Kidney (tissue), 14 donors: ENCODE measurements around the gene TTC27. TPM values are rescaled to one million over a fixed set of nuclear protein-coding genes. Genes with fewer than 3 reads are reported as not detected.

Experiments used
- DNase-seq, 5 donors: peaks; one replicate each; pipeline ENCODE4 v3.0.0-alpha.2; 2013 to 2020
- FAIRE-seq: peaks from 2 replicates; lab custom pipeline; 2012; peaks lifted over from hg19 to GRCh38; lab: Jason Lieb, UNC
- H3K27ac ChIP-seq, 2 donors: one replicate each; pipeline ENCODE4 v1.7.0; 2013; ENCODE audit warnings: low read depth in 2 of 2, low read length in 2 of 2, inconsistent platforms in 1 of 2
- H3K27me3 ChIP-seq: one replicate; pipeline ENCODE4 v1.7.1; 2013; ENCODE audit warnings: low read length, inconsistent platforms; ENCODE audit not compliant: control insufficient read depth, insufficient read depth
- H3K36me3 ChIP-seq, 3 donors: one replicate each; pipeline versions ENCODE4 v1.7.0 to v1.7.1; 2013; ENCODE audit warnings: low read length in 3 of 3, control low read depth in 1 of 3, inconsistent platforms in 1 of 3; ENCODE audit not compliant: insufficient read depth in 3 of 3, control insufficient read depth in 2 of 3
- H3K4me1 ChIP-seq, 3 donors: one replicate each; pipeline versions ENCODE4 v1.7.0 to v1.7.1; 2013; ENCODE audit warnings: low read length in 3 of 3, inconsistent platforms in 1 of 3, low read depth in 1 of 3; ENCODE audit not compliant: control insufficient read depth in 2 of 3, insufficient read depth in 2 of 3
- H3K4me3 ChIP-seq, 3 donors: one replicate each; pipeline versions ENCODE4 v1.7.0 to v1.8.1; 2013; ENCODE audit warnings: low read length in 3 of 3, control low read depth in 1 of 3, inconsistent platforms in 1 of 3
- H3K9ac ChIP-seq, 3 donors: one replicate each; pipeline versions ENCODE4 v1.7.0 to v1.7.1; 2013; ENCODE audit warnings: low read length in 3 of 3, control low read depth in 1 of 3, inconsistent platforms in 1 of 3
- H3K9me3 ChIP-seq, 3 donors: one replicate each; pipeline versions ENCODE4 v1.7.0 to v1.7.1; 2013; ENCODE audit warnings: low read length in 3 of 3, control low read depth in 1 of 3, inconsistent platforms in 1 of 3; ENCODE audit not compliant: control insufficient read depth in 2 of 3, insufficient read depth in 1 of 3
- intact Hi-C: fragments of 100-400 bp; cut with DNase I; formaldehyde crosslinking; loops from one replicate; pipeline ENCODE4 v1.11.1; 2022
- polyA plus RNA-seq: library from polyadenylated mRNA; stranded (reverse); fragments of 350-450 nt; fragmentation: Illumina TruSeq; extraction: RNeasy Lipid Tissue Mini Kit (QIAGEN cat#74804); gene quantifications from one replicate; pipeline ENCODE4 v1.2.3, GENCODE V29; 2014; ENCODE audit warnings: low read depth, low replicate concordance; ENCODE audit not compliant: insufficient read depth
- total RNA-seq: library from RNA; stranded (reverse); fragmentation: NEBNext Ultra II Directional; extraction: Animal tissue kit (Norgen Biotek cat#: 25700); gene quantifications from one replicate; pipeline ENCODE4 v1.2.1, GENCODE V29; 2021
- TF ChIP-seq, protein P1 (sequence below): IDR thresholded peaks from 3 replicates; pipeline ENCODE4 v1.5.1; 2012; ENCODE audit warnings: mild to moderate bottlenecking, moderate library complexity, borderline replicate concordance; ENCODE audit not compliant: insufficient read depth; ENCODE audit errors: extremely low read depth
- donor health status: control.
- donor health status: control.
- donor health status: control.
- donor health status: control.
- donor health status: control.
- donor health status: DM: yes; HTN: yes; CAD: no.
- donor health status: Normal renal cell carcinoma (clear cell type).

TTC27 gene
- total and polyA plus RNA-seq, 2 donors from 2014 or later: 8.0 to 19.7 TPM

- Histone ChIP-seq H3K4me1 (no peaks in the 10 kb centered on the region), H3K36me3 (no peaks in the 10 kb centered on the region), H3K27me3 (no peaks in the 10 kb centered on the region), H3K9me3 (no peaks in the 10 kb centered on the region), H3K9ac (no peak overlapping the region), H3K27ac (no peak overlapping the region), H3K4me3 (no peak overlapping the region)
- TF ChIP-seq, protein P1, sequence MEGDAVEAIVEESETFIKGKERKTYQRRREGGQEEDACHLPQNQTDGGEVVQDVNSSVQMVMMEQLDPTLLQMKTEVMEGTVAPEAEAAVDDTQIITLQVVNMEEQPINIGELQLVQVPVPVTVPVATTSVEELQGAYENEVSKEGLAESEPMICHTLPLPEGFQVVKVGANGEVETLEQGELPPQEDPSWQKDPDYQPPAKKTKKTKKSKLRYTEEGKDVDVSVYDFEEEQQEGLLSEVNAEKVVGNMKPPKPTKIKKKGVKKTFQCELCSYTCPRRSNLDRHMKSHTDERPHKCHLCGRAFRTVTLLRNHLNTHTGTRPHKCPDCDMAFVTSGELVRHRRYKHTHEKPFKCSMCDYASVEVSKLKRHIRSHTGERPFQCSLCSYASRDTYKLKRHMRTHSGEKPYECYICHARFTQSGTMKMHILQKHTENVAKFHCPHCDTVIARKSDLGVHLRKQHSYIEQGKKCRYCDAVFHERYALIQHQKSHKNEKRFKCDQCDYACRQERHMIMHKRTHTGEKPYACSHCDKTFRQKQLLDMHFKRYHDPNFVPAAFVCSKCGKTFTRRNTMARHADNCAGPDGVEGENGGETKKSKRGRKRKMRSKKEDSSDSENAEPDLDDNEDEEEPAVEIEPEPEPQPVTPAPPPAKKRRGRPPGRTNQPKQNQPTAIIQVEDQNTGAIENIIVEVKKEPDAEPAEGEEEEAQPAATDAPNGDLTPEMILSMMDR: no peak
- FAIRE-seq (no peak), DNase-seq (no peak)
- intact Hi-C loops: no loop called here
Observed at GRCh38 chr2:32711908-32712501, 84.2 kb downstream of the TTC27 start.

- intact Hi-C loops: no loop called here
- H3K4me3 ChIP-seq: no peak overlapping the region
- H3K27ac ChIP-seq: no peak overlapping the region
- DNase-seq (no peak), FAIRE-seq (no peak)
- no peaks in the 10 kb centered on the region for H3K9me3 ChIP-seq
- H3K27me3 ChIP-seq: no peaks in the 10 kb centered on the region
- no peaks in the 10 kb centered on the region for H3K4me1 ChIP-seq
- H3K9ac ChIP-seq: no peak overlapping the region
- TF ChIP-seq, protein P1: no peak
- no peaks in the 10 kb centered on the region for H3K36me3 ChIP-seq
Observed at GRCh38 chr2:32712870-32713269, 85.0 kb downstream of the TTC27 start.

DNA sequence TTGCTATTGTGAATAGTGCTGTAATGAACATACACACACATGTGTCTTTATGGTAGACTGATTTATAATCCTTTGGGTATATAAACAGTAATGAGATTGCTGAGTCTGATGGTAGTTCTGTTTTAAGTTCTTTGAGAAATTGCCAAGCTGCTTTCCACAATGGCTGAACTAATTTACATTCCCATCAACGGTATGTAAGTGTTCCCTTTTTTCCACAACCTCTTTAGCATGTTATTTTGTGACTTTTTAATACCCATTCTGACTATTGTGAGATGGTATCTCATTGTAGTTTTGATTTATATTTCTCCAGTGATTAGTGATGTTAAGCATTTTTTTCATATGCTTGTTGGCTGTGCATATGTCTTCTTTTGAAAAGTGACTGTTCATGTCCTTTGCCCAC lies 86.7 kb downstream of the TTC27 start:
- no peaks in the 10 kb centered on the region for H3K36me3 ChIP-seq
- no peak overlapping the region for H3K9ac ChIP-seq
- TF ChIP-seq, protein P1: no peak
- H3K4me1 ChIP-seq: no peaks in the 10 kb centered on the region
- FAIRE-seq (no peak), DNase-seq (no peak)
- intact Hi-C loops: no loop called here
- H3K4me3 ChIP-seq: no peak overlapping the region
- H3K9me3 ChIP-seq: no peaks in the 10 kb centered on the region
- H3K27ac ChIP-seq: no peak overlapping the region
- H3K27me3 ChIP-seq: no peaks in the 10 kb centered on the region

GRCh38 chr2:32715391-32715841 lies 87.6 kb downstream of the TTC27 start:
- Histone ChIP-seq H3K36me3 (no peaks in the 10 kb centered on the region), H3K27me3 (no peaks in the 10 kb centered on the region), H3K4me1 (no peaks in the 10 kb centered on the region), H3K27ac (no peak overlapping the region), H3K4me3 (no peak overlapping the region), H3K9me3 (no peaks in the 10 kb centered on the region), H3K9ac (no peak overlapping the region)
- no peak for DNase-seq
- FAIRE-seq: no peak
- intact Hi-C loops: no loop called here
- TF ChIP-seq, protein P1: no peak
